Activated CD4-positive, alpha-beta memory T cell treated with anti-CD3 and anti-CD28 coated beads, Interleukin-2, amount 10 ng/mL, durations not matched to agents 7 days and 5 days (primary cell): ENCODE results near the gene GALNT18. TPM values are rescaled to one million over a fixed set of nuclear protein-coding genes. Genes with fewer than 3 reads are reported as not detected.
"Not testable (repeated sequence)": the region's sequence is repeated elsewhere in the genome, so short reads cannot be mapped to it uniquely, and the experiment has no call there.

Source experiments
- CTCF ChIA-PET: fragments of 350-600 bp; sonication (Branson Sonifier 250); formaldehyde crosslinking; loops from one replicate; lab custom pipeline; 2021; ENCODE audit warnings: antibody characterized with exemption, inconsistent platforms; lab: Charles Lee
- POLR2A ChIA-PET: fragments of 350-600 bp; sonication (Branson Sonifier 250); formaldehyde crosslinking; loops from one replicate; lab custom pipeline; 2021; ENCODE audit warnings: antibody characterized with exemption; lab: Charles Lee
- DNase-seq: peaks from one replicate; pipeline ENCODE4 v3.0.0-alpha.2; 2020
- H3K27ac Mint-ChIP-seq: one replicate; pipeline ENCODE4 v1.8.0; 2021; ENCODE audit warnings: mild to moderate bottlenecking, mixed read lengths
- H3K27me3 Mint-ChIP-seq: one replicate; pipeline ENCODE4 v1.8.0; 2021; ENCODE audit warnings: mixed read lengths
- H3K36me3 Mint-ChIP-seq: one replicate; pipeline ENCODE4 v1.8.0; 2021; ENCODE audit warnings: low read depth, mixed read lengths
- H3K4me1 Mint-ChIP-seq: one replicate; pipeline ENCODE4 v1.8.0; 2021; ENCODE audit warnings: mixed read lengths
- H3K4me3 Mint-ChIP-seq: one replicate; pipeline ENCODE4 v1.8.0; 2021; ENCODE audit warnings: mild to moderate bottlenecking, mixed read lengths
- H3K9me3 Mint-ChIP-seq: one replicate; pipeline ENCODE4 v1.8.0; 2021; ENCODE audit warnings: mixed read lengths
- total RNA-seq, 2 experiments: library from RNA; stranded (reverse); gene quantifications; one replicate each; pipeline ENCODE4 v1.2.3, GENCODE V29; 2021

GALNT18 gene
- total RNA-seq, 2 experiments from 2014 or later, result 0.60 to 0.93 TPM

GRCh38 chr11:11356842-11357241 is 265.0 kb downstream of the GALNT18 start:
- Mint-ChIP-seq H3K4me3 (no peak overlapping the region), H3K27ac (no peak overlapping the region), H3K36me3 (no peaks in the 10 kb centered on the region), H3K4me1 (no peaks in the 10 kb centered on the region), H3K9me3 (no peaks in the 10 kb centered on the region), H3K27me3 (peaks cover 21% of the 10 kb centered on the region)
- no peak for DNase-seq
- ChIA-PET POLR2A (no interaction called here), CTCF (no interaction called here)

- peaks cover 11% of the 10 kb centered on the region for H3K27me3 Mint-ChIP-seq
- POLR2A ChIA-PET, CTCF ChIA-PET, H3K9me3 Mint-ChIP-seq, H3K27ac Mint-ChIP-seq, H3K4me1 Mint-ChIP-seq, DNase-seq, H3K4me3 Mint-ChIP-seq, H3K36me3 Mint-ChIP-seq: not testable (repeated sequence)
Measured at GRCh38 chr11:11352878-11353277, 268.9 kb downstream of the GALNT18 start, which contains the start of gene CSNK2A3. Gene CSNK2A3, minus strand, starts transcription at chr11:11353250. Its CDS starts 131 bp downstream, at chr11:11353119.

GRCh38 chr11:11351851-11352250 is 270.0 kb downstream of the GALNT18 start:
- POLR2A ChIA-PET, result not testable (repeated sequence)

GRCh38 chr11:11351042-11351586 is 270.7 kb downstream of the GALNT18 start:
- Mint-ChIP-seq H3K4me1 (no peaks in the 10 kb centered on the region), H3K9me3 (no peaks in the 10 kb centered on the region), H3K27me3 (peaks cover 2% of the 10 kb centered on the region), H3K4me3 (no peak overlapping the region), H3K36me3 (no peaks in the 10 kb centered on the region), H3K27ac (no peak overlapping the region)
- POLR2A ChIA-PET, result no interaction called here
- no peak for DNase-seq
- CTCF ChIA-PET, result no interaction called here

More at GRCh38 chr11:11351851-11352250, 270.0 kb downstream of the GALNT18 start:
- DNase-seq, H3K9me3 Mint-ChIP-seq, H3K4me1 Mint-ChIP-seq, CTCF ChIA-PET, H3K27ac Mint-ChIP-seq, H3K4me3 Mint-ChIP-seq, H3K27me3 Mint-ChIP-seq, H3K36me3 Mint-ChIP-seq: not testable (repeated sequence)

- CTCF ChIA-PET, result no interaction called here
- POLR2A ChIA-PET, result no interaction called here
- Mint-ChIP-seq H3K4me3 (no peak overlapping the region), H3K4me1 (no peaks in the 10 kb centered on the region), H3K9me3 (no peaks in the 10 kb centered on the region), H3K36me3 (no peaks in the 10 kb centered on the region), H3K27me3 (no peaks in the 10 kb centered on the region), H3K27ac (no peak overlapping the region)
- no peak for DNase-seq
Measured at GRCh38 chr11:11349870-11350337, 271.9 kb downstream of the GALNT18 start.

GRCh38 chr11:11349106-11349825 is 272.5 kb downstream of the GALNT18 start:
- no peaks in the 10 kb centered on the region for H3K36me3 Mint-ChIP-seq
- no peaks in the 10 kb centered on the region for H3K27me3 Mint-ChIP-seq
- H3K9me3 Mint-ChIP-seq, result no peaks in the 10 kb centered on the region
- DNase-seq, result no peak
- H3K4me1 Mint-ChIP-seq, result no peaks in the 10 kb centered on the region
- no peak overlapping the region for H3K4me3 Mint-ChIP-seq
- ChIA-PET POLR2A (no interaction called here), CTCF (no interaction called here)
- no peak overlapping the region for H3K27ac Mint-ChIP-seq

GRCh38 chr11:11348303-11348702 is 273.5 kb downstream of the GALNT18 start:
- Mint-ChIP-seq H3K4me3 (no peak overlapping the region), H3K27ac (no peak overlapping the region), H3K4me1 (no peaks in the 10 kb centered on the region), H3K36me3 (no peaks in the 10 kb centered on the region), H3K9me3 (no peaks in the 10 kb centered on the region), H3K27me3 (no peaks in the 10 kb centered on the region)
- DNase-seq, result no peak
- POLR2A ChIA-PET, result no interaction called here
- CTCF ChIA-PET, result no interaction called here

GRCh38 chr11:11347592-11347991 is 274.2 kb downstream of the GALNT18 start:
- H3K4me1 Mint-ChIP-seq, result no peaks in the 10 kb centered on the region
- no peak for DNase-seq
- H3K27ac Mint-ChIP-seq, result no peak overlapping the region
- H3K36me3 Mint-ChIP-seq, result no peaks in the 10 kb centered on the region
- POLR2A ChIA-PET, result no interaction called here
- no peaks in the 10 kb centered on the region for H3K9me3 Mint-ChIP-seq
- no peaks in the 10 kb centered on the region for H3K27me3 Mint-ChIP-seq
- H3K4me3 Mint-ChIP-seq, result no peak overlapping the region
- CTCF ChIA-PET, result no interaction called here

- DNase-seq, result no peak
- POLR2A ChIA-PET, result no interaction called here
- Mint-ChIP-seq H3K36me3 (no peaks in the 10 kb centered on the region), H3K9me3 (no peaks in the 10 kb centered on the region), H3K4me3 (no peak overlapping the region), H3K4me1 (no peaks in the 10 kb centered on the region), H3K27me3 (no peaks in the 10 kb centered on the region), H3K27ac (no peak overlapping the region)
- CTCF ChIA-PET, result interaction anchor here (0.8 kb wide), 1 partner anchor 13 kb away, joined by 4 read pairs; no protein-coding TSS in a partner anchor
Measured at GRCh38 chr11:11346303-11346702, 275.5 kb downstream of the GALNT18 start.

- H3K36me3 Mint-ChIP-seq, result no peaks in the 10 kb centered on the region
- ChIA-PET POLR2A (no interaction called here), CTCF (no interaction called here)
- H3K4me3 Mint-ChIP-seq, result no peak overlapping the region
- no peak overlapping the region for H3K27ac Mint-ChIP-seq
- no peaks in the 10 kb centered on the region for H3K27me3 Mint-ChIP-seq
- no peak for DNase-seq
- no peaks in the 10 kb centered on the region for H3K9me3 Mint-ChIP-seq
- no peaks in the 10 kb centered on the region for H3K4me1 Mint-ChIP-seq
Measured at GRCh38 chr11:11345099-11345498, 276.7 kb downstream of the GALNT18 start.

GRCh38 chr11:11344045-11344444 is 277.8 kb downstream of the GALNT18 start:
- CTCF ChIA-PET, result no interaction called here
- Mint-ChIP-seq H3K36me3 (no peaks in the 10 kb centered on the region), H3K27ac (no peak overlapping the region), H3K4me1 (no peaks in the 10 kb centered on the region), H3K4me3 (no peak overlapping the region), H3K9me3 (no peaks in the 10 kb centered on the region), H3K27me3 (no peaks in the 10 kb centered on the region)
- DNase-seq, result no peak
- POLR2A ChIA-PET, result no interaction called here

GRCh38 chr11:11338304-11338703 is 283.5 kb downstream of the GALNT18 start:
- H3K4me1 Mint-ChIP-seq, result no peaks in the 10 kb centered on the region
- POLR2A ChIA-PET, result interaction anchor here (0.6 kb wide), 1 partner anchor 1243 kb away, joined by 3 read pairs; no protein-coding TSS in a partner anchor
- peaks cover 3% of the 10 kb centered on the region for H3K27me3 Mint-ChIP-seq
- H3K4me3 Mint-ChIP-seq, result no peak overlapping the region
- DNase-seq, result no peak
- H3K27ac Mint-ChIP-seq, result no peak overlapping the region
- CTCF ChIA-PET, result no interaction called here
- no peaks in the 10 kb centered on the region for H3K36me3 Mint-ChIP-seq
- no peaks in the 10 kb centered on the region for H3K9me3 Mint-ChIP-seq

- ChIA-PET POLR2A (no interaction called here), CTCF (no interaction called here)
- Mint-ChIP-seq H3K27ac (no peak overlapping the region), H3K4me3 (no peak overlapping the region), H3K27me3 (peaks cover 3% of the 10 kb centered on the region), H3K36me3 (no peaks in the 10 kb centered on the region), H3K4me1 (no peaks in the 10 kb centered on the region), H3K9me3 (no peaks in the 10 kb centered on the region)
- no peak for DNase-seq
Measured at GRCh38 chr11:11336664-11337063, 285.1 kb downstream of the GALNT18 start.

GRCh38 chr11:11335043-11335442 is 286.8 kb downstream of the GALNT18 start:
- Mint-ChIP-seq H3K9me3 (no peaks in the 10 kb centered on the region), H3K36me3 (no peaks in the 10 kb centered on the region), H3K27ac (no peak overlapping the region), H3K4me1 (no peaks in the 10 kb centered on the region), H3K27me3 (peaks cover 3% of the 10 kb centered on the region), H3K4me3 (no peak overlapping the region)
- POLR2A ChIA-PET, result no interaction called here
- CTCF ChIA-PET, result no interaction called here
- no peak for DNase-seq
